ENCODE measurements around the gene EIF2AK3. TPM values are rescaled to one million over a fixed set of nuclear protein-coding genes. Genes with fewer than 3 reads are reported as not detected.
"Not testable (repeated sequence)": the region's sequence is repeated elsewhere in the genome, so short reads cannot be mapped to it uniquely, and the experiment has no call there.

EIF2AK3 gene
- total and polyA plus RNA-seq, 2 donors (not counting 1 experiment from before 2014, with no cell fraction given), result 11.9 to 19.8 TPM

DNA sequence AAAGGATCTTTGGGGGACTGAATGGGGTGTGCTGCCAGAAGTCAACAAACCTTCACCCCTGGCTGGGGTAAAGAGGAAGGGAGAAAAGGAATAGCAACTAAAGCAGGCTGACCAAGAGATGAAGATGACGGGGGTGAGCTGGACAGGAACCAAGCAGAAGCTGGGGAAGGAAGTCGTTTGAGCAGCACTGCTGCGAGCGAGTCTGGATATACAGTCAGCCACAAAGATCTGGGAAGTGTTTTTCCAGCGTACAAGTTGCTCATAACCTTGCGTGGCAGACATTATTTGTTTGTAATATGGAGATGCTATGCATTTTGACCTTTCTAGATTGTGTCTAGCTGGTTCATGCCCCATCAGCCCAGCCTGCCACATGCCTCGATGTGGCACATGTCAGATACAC is 71.2 kb downstream of the EIF2AK3 start:
- no peaks in the 10 kb centered on the region for H3K27me3 ChIP-seq (ENCODE audit: control insufficient read depth, insufficient read depth, low read length)
- no peak overlapping the region for H2AFZ ChIP-seq (ENCODE audit: low read length)
- H3K4me2 ChIP-seq (ENCODE audit: extremely low read depth, insufficient read depth, low read length), result no peak overlapping the region
- H4K20me1 ChIP-seq (ENCODE audit: control insufficient read depth, extremely low read depth, insufficient read depth, low read length), result no peaks in the 10 kb centered on the region
- no peaks in the 10 kb centered on the region for H3K9me3 ChIP-seq (ENCODE audit: control insufficient read depth, insufficient read depth, low read depth, low read length)
- no peaks in the 10 kb centered on the region for H3K79me2 ChIP-seq (ENCODE audit: control insufficient read depth, insufficient read depth, low read length)
- H3K4me1 ChIP-seq (ENCODE audit: control insufficient read depth, extremely low read depth, insufficient read depth, low read length), result no peaks in the 10 kb centered on the region
- no peak for DNase-seq (ENCODE audit: low read depth in 2 of 2)
- no peak overlapping the region for H3K4me3 ChIP-seq (replicated peaks in 1 of 4; ENCODE audit: control extremely low read depth in 1 of 4, insufficient read depth in 1 of 4, low read depth in 3 of 4, low read length in 4 of 4)
- H3K36me3 ChIP-seq (ENCODE audit: control insufficient read depth, insufficient read depth, low read length), result peaks cover 6% of the 10 kb centered on the region
- H3K27ac ChIP-seq (ENCODE audit: insufficient read depth, low read length), result no peak overlapping the region
- TF ChIP-seq EZH2 (IDR thresholded peaks at IDR 0.05; ENCODE audit: low read length, missing control alignments), result no peak
- no peak for TF ChIP-seq CTCF (conservative IDR thresholded peaks at IDR 0.05 in 1 of 2, IDR thresholded peaks at IDR 0.05 in 1 of 2; ENCODE audit: low read depth in 1 of 2, low read length in 2 of 2)
- H3K9ac ChIP-seq (ENCODE audit: insufficient read depth, low read length), result no peak overlapping the region

- no peak overlapping the region for H2AFZ ChIP-seq (ENCODE audit: low read length)
- H3K4me1 ChIP-seq (ENCODE audit: control insufficient read depth, extremely low read depth, insufficient read depth, low read length), result no peaks in the 10 kb centered on the region
- H3K27me3 ChIP-seq (ENCODE audit: control insufficient read depth, insufficient read depth, low read length), result peaks cover 8% of the 10 kb centered on the region
- peaks cover 6% of the 10 kb centered on the region for H3K36me3 ChIP-seq (ENCODE audit: control insufficient read depth, insufficient read depth, low read length)
- H3K4me2 ChIP-seq (ENCODE audit: extremely low read depth, insufficient read depth, low read length), result no peak overlapping the region
- H3K79me2 ChIP-seq (ENCODE audit: control insufficient read depth, insufficient read depth, low read length), result no peaks in the 10 kb centered on the region
- H3K9me3 ChIP-seq (ENCODE audit: control insufficient read depth, insufficient read depth, low read depth, low read length), result no peaks in the 10 kb centered on the region
- H3K27ac ChIP-seq (ENCODE audit: insufficient read depth, low read length), result no peak overlapping the region
- no peak for DNase-seq (ENCODE audit: low read depth in 2 of 2)
- TF ChIP-seq EZH2 (IDR thresholded peaks at IDR 0.05; ENCODE audit: low read length, missing control alignments) (no peak), CTCF (conservative IDR thresholded peaks at IDR 0.05 in 1 of 2, IDR thresholded peaks at IDR 0.05 in 1 of 2; ENCODE audit: low read depth in 1 of 2, low read length in 2 of 2) (no peak)
- H3K4me3 ChIP-seq (replicated peaks in 1 of 4; ENCODE audit: control extremely low read depth in 1 of 4, insufficient read depth in 1 of 4, low read depth in 3 of 4, low read length in 4 of 4), result no peak overlapping the region
- H4K20me1 ChIP-seq (ENCODE audit: control insufficient read depth, extremely low read depth, insufficient read depth, low read length), result no peaks in the 10 kb centered on the region
- no peak overlapping the region for H3K9ac ChIP-seq (ENCODE audit: insufficient read depth, low read length)
These were observed 73.1 kb downstream of the EIF2AK3 start for GRCh38 chr2:88554189-88554588.

DNA sequence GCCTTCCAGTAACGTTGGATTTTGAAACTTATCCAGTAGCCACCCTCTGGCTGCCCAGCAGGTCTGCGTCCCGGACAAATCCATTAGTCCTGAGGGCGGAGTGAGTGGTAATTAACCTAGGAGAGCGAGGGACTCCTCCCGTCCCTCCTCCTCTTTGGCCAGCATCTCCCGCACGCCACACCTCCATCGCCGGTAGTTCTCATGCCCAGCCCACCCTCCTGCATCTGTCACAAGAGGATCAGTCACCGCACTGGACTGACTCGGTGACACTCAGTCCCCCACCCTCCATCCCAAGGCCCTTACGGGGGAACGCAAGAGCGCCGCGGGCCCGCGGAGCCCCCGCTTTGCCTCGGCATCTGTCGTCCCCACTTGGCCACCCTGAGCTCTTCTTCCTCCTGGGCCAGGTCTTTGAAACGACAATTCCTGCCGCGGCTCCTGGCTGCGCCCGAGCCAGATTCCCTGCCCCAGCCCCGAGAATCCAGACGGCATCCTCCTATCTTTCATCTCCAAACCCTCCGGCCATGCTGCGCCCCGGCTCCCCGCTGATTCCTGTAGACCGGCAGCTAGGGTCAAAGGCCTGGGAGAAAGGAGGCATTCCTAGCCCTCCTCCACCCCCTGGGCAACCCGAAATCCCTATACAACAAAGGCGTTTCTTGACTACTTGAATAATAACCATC is 77.5 kb downstream of the EIF2AK3 start:
- H4K20me1 ChIP-seq (ENCODE audit: control insufficient read depth, extremely low read depth, insufficient read depth, low read length), result no peaks in the 10 kb centered on the region
- H3K27me3 ChIP-seq (ENCODE audit: control insufficient read depth, insufficient read depth, low read length), result peaks cover 8% of the 10 kb centered on the region
- peak overlapping the region; percentile 23 for H2AFZ ChIP-seq (ENCODE audit: low read length)
- no peaks in the 10 kb centered on the region for H3K9me3 ChIP-seq (ENCODE audit: control insufficient read depth, insufficient read depth, low read depth, low read length)
- H3K79me2 ChIP-seq (ENCODE audit: control insufficient read depth, insufficient read depth, low read length), result no peaks in the 10 kb centered on the region
- no peak overlapping the region for H3K27ac ChIP-seq (ENCODE audit: insufficient read depth, low read length)
- H3K36me3 ChIP-seq (ENCODE audit: control insufficient read depth, insufficient read depth, low read length), result no peaks in the 10 kb centered on the region
- no peak overlapping the region for H3K9ac ChIP-seq (ENCODE audit: insufficient read depth, low read length)
- no peak for DNase-seq (ENCODE audit: low read depth in 2 of 2)
- H3K4me3 ChIP-seq (replicated peaks in 1 of 4; ENCODE audit: control extremely low read depth in 1 of 4, insufficient read depth in 1 of 4, low read depth in 3 of 4, low read length in 4 of 4), result peak overlapping the region in 2 of 4 experiments; percentile 13 to 22
- H3K4me1 ChIP-seq (ENCODE audit: control insufficient read depth, extremely low read depth, insufficient read depth, low read length), result no peaks in the 10 kb centered on the region
- peak; percentile 63 for TF ChIP-seq EZH2 (IDR thresholded peaks at IDR 0.05; ENCODE audit: low read length, missing control alignments)
- no peak for TF ChIP-seq CTCF (conservative IDR thresholded peaks at IDR 0.05 in 1 of 2, IDR thresholded peaks at IDR 0.05 in 1 of 2; ENCODE audit: low read depth in 1 of 2, low read length in 2 of 2)
- peak overlapping the region; percentile 71 for H3K4me2 ChIP-seq (ENCODE audit: extremely low read depth, insufficient read depth, low read length)

DNA sequence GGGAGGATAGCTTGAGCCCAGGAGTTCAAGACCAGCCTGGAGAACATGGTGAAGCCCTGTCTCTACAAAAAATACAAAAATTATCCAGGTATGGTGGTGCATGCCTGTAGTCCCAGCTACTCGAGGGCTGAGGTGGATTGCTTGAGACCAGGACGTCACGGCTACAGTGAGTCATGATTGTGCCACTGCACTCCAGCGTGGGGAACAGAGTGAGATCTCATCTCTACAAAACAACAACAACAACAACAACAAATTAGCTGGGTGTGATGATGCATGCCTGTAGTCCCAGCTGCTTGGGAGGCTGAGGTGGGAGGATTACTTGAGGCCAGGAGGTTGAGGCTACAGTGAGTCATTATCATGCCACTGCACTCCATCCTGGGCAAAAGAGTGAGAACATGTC is 81.0 kb downstream of the EIF2AK3 start:
- not testable (repeated sequence) for H3K4me3 ChIP-seq (replicated peaks in 1 of 4; ENCODE audit: control extremely low read depth in 1 of 4, insufficient read depth in 1 of 4, low read depth in 3 of 4, low read length in 4 of 4); H3K27me3 ChIP-seq (ENCODE audit: control insufficient read depth, insufficient read depth, low read length); DNase-seq (ENCODE audit: low read depth in 2 of 2)

More for the DNA sequence above, 81.0 kb downstream of the EIF2AK3 start:
- H3K9ac ChIP-seq (ENCODE audit: insufficient read depth, low read length); H2AFZ ChIP-seq (ENCODE audit: low read length); H3K79me2 ChIP-seq (ENCODE audit: control insufficient read depth, insufficient read depth, low read length); H4K20me1 ChIP-seq (ENCODE audit: control insufficient read depth, extremely low read depth, insufficient read depth, low read length); H3K27ac ChIP-seq (ENCODE audit: insufficient read depth, low read length); H3K4me2 ChIP-seq (ENCODE audit: extremely low read depth, insufficient read depth, low read length); H3K9me3 ChIP-seq (ENCODE audit: control insufficient read depth, insufficient read depth, low read depth, low read length); H3K4me1 ChIP-seq (ENCODE audit: control insufficient read depth, extremely low read depth, insufficient read depth, low read length); H3K36me3 ChIP-seq (ENCODE audit: control insufficient read depth, insufficient read depth, low read length): not testable (repeated sequence)

All from fibroblast of lung (primary cell).